HepG2 (cell line): ENCODE results near the gene RAP1A. TPM values are rescaled to one million over a fixed set of nuclear protein-coding genes. Genes with fewer than 3 reads are reported as not detected.

Source experiments
- GABPB1 ChIP-seq: IDR thresholded peaks from 2 replicates; pipeline ENCODE4 v1.6.1; 2016; ENCODE audit warnings: mild to moderate bottlenecking, missing genetic modification reagents, moderate library complexity, missing compliant biosample characterization
- MTF2 ChIP-seq: sonication (generic); formaldehyde crosslinking; IDR thresholded peaks from 2 replicates; pipeline ENCODE4 v1.5.0; 2020; ENCODE audit warnings: missing genetic modification reagents, borderline replicate concordance
- NAIF1 ChIP-seq: sonication (generic); formaldehyde crosslinking; IDR thresholded peaks from 2 replicates; pipeline ENCODE4 v1.5.0; 2020; ENCODE audit warnings: mild to moderate bottlenecking, missing genetic modification reagents, borderline replicate concordance
- RELA ChIP-seq: sonication (generic); formaldehyde crosslinking; IDR thresholded peaks from 2 replicates; pipeline ENCODE4 v1.4.0; 2020; ENCODE audit warnings: missing genetic modification reagents
- REXO4 ChIP-seq: sonication (generic); formaldehyde crosslinking; IDR thresholded peaks from 2 replicates; pipeline ENCODE4 v1.8.0; 2022; ENCODE audit warnings: missing genetic modification reagents, mild to moderate bottlenecking, borderline replicate concordance
- SMARCE1 ChIP-seq: fragments of 450-650 bp; IDR thresholded peaks from 2 replicates; pipeline ENCODE4 v1.6.1; 2017; ENCODE audit warnings: borderline replicate concordance
- ZNF510 ChIP-seq: sonication (generic); formaldehyde crosslinking; IDR thresholded peaks from 2 replicates; pipeline ENCODE4 v1.4.0; 2020; ENCODE audit warnings: low read depth, mild to moderate bottlenecking, missing genetic modification reagents
- polyA plus RNA-seq, 8 experiments: library from polyadenylated mRNA; depleted of rRNA in 3 of 8; stranded (reverse) in 7 of 8; unstranded in 1 of 8; fragments of >200 nt; fragmentation: Illumina TruSeq in 4 of 8; extraction: Trizol in 4 of 8; gene quantifications; 2 replicates each; pipeline versions ENCODE4 v1.2.1 to v1.2.3, GENCODE V29; 2011 to 2016; ENCODE audit warnings: low read depth in 4 of 8, missing spikeins in 1 of 8, mixed read lengths in 1 of 8; ENCODE audit not compliant: insufficient read depth in 1 of 8
- total RNA-seq, 5 experiments: library from RNA; depleted of rRNA; stranded (reverse); fragments of >200 nt; fragmentation: Illumina TruSeq; extraction: Trizol; gene quantifications; 2 replicates each; pipeline ENCODE4 v1.2.3, GENCODE V29; 2016; ENCODE audit warnings: low read depth in 1 of 5
- TF ChIP-seq, protein P1 (sequence below): sonication (generic); formaldehyde crosslinking; IDR thresholded peaks from 2 replicates; pipeline ENCODE4 v1.4.0; 2020; ENCODE audit warnings: mild to moderate bottlenecking, missing genetic modification reagents
- TF ChIP-seq, protein P2 (sequence below), 2 experiments: sonication (generic) in 1 of 2; formaldehyde crosslinking in 1 of 2; IDR thresholded peaks; 2 replicates each; pipeline versions ENCODE4 v1.6.1 to v1.9.0; 2014 to 2022; ENCODE audit warnings: antibody characterized with exemption in 1 of 2, borderline replicate concordance in 1 of 2, inconsistent platforms in 1 of 2, low read depth in 1 of 2, missing genetic modification reagents in 1 of 2
- TF ChIP-seq, protein P3 (sequence below): sonication (generic); formaldehyde crosslinking; IDR thresholded peaks from 2 replicates; pipeline ENCODE4 v1.8.1; 2022; ENCODE audit warnings: low read depth, mild to moderate bottlenecking, missing genetic modification reagents
- TF ChIP-seq, protein P4 (sequence below): sonication (generic); formaldehyde crosslinking; IDR thresholded peaks from 2 replicates; pipeline ENCODE4 v1.5.0; 2020; ENCODE audit warnings: missing genetic modification reagents, mild to moderate bottlenecking, borderline replicate concordance
- TF ChIP-seq, protein P5 (sequence below): sonication (generic); formaldehyde crosslinking; IDR thresholded peaks from 2 replicates; pipeline ENCODE4 v1.5.1; 2020; ENCODE audit warnings: missing genetic modification reagents, mild to moderate bottlenecking, borderline replicate concordance

The RAP1A gene
- total and polyA plus RNA-seq, 2 of the 13 experiments (the other 11 are each of a cell fraction or from before 2014, with no cell fraction given): 19.0 to 20.7 TPM

DNA sequence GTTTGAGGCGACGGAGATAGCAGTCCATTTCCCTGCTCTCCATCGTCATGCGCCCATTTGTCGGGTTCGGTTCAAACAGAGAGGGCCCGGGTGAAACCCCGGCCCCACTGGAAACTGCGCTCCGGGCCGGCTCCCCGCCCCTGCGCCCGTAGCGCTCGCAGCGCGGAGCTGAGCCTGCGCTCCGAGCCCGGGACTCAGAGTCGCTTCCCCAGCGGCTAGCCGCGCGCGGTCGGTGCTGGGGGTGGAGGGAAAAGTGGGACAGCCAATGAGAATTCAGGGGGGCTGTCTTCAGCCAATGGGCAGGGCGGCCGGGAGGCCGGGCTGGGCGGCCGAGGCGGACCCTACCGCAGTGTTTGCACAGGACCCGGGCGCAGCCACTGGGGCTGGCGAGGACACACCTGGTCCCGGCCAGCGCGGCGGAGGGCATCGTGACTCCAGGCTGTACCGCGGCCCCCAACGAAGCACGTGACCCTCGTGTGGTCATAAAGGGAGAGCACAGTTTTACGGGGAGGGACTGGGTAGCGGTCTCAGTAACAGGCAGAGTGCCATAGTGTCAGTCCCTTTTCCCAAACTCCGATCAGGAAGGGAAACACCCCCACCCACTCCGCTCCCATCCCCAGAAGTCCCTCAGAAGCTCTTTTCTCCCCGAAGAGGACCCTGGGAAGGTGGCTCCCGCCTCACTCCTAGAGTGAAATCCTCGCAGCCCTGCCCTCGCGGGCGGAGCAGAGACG is 119.8 kb downstream of the RAP1A start, which contains the start of gene INKA2 (continued):
- TF ChIP-seq, protein P1, sequence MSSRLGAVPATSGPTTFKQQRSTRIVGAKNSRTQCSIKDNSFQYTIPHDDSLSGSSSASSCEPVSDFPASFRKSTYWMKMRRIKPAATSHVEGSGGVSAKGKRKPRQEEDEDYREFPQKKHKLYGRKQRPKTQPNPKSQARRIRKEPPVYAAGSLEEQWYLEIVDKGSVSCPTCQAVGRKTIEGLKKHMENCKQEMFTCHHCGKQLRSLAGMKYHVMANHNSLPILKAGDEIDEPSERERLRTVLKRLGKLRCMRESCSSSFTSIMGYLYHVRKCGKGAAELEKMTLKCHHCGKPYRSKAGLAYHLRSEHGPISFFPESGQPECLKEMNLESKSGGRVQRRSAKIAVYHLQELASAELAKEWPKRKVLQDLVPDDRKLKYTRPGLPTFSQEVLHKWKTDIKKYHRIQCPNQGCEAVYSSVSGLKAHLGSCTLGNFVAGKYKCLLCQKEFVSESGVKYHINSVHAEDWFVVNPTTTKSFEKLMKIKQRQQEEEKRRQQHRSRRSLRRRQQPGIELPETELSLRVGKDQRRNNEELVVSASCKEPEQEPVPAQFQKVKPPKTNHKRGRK (CRISPR knock-in tag): no peak
- TF ChIP-seq REXO4 (CRISPR knock-in tag) (peak; percentile 78; the same call in 1 of the 2 replicates), GABPB1 (CRISPR knock-in tag) (peak; percentile 78; the same call in 1 of the 2 replicates), MTF2 (CRISPR knock-in tag) (no peak), RELA (no peak), ZNF510 (CRISPR knock-in tag) (peak; percentile 67; the same call in 1 of the 2 replicates), NAIF1 (CRISPR knock-in tag) (peak; percentile 93; the same call in 1 of the 2 replicates), SMARCE1 (no peak)
- TF ChIP-seq, protein P2, sequence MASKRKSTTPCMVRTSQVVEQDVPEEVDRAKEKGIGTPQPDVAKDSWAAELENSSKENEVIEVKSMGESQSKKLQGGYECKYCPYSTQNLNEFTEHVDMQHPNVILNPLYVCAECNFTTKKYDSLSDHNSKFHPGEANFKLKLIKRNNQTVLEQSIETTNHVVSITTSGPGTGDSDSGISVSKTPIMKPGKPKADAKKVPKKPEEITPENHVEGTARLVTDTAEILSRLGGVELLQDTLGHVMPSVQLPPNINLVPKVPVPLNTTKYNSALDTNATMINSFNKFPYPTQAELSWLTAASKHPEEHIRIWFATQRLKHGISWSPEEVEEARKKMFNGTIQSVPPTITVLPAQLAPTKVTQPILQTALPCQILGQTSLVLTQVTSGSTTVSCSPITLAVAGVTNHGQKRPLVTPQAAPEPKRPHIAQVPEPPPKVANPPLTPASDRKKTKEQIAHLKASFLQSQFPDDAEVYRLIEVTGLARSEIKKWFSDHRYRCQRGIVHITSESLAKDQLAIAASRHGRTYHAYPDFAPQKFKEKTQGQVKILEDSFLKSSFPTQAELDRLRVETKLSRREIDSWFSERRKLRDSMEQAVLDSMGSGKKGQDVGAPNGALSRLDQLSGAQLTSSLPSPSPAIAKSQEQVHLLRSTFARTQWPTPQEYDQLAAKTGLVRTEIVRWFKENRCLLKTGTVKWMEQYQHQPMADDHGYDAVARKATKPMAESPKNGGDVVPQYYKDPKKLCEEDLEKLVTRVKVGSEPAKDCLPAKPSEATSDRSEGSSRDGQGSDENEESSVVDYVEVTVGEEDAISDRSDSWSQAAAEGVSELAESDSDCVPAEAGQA (IDR thresholded peaks at IDR 0.05; ENCODE audit: low read depth): no peak
- TF ChIP-seq, protein P2 (CRISPR knock-in tag; IDR thresholded peaks at IDR 0.05; ENCODE audit: borderline replicate concordance): no peak
- TF ChIP-seq, protein P3, sequence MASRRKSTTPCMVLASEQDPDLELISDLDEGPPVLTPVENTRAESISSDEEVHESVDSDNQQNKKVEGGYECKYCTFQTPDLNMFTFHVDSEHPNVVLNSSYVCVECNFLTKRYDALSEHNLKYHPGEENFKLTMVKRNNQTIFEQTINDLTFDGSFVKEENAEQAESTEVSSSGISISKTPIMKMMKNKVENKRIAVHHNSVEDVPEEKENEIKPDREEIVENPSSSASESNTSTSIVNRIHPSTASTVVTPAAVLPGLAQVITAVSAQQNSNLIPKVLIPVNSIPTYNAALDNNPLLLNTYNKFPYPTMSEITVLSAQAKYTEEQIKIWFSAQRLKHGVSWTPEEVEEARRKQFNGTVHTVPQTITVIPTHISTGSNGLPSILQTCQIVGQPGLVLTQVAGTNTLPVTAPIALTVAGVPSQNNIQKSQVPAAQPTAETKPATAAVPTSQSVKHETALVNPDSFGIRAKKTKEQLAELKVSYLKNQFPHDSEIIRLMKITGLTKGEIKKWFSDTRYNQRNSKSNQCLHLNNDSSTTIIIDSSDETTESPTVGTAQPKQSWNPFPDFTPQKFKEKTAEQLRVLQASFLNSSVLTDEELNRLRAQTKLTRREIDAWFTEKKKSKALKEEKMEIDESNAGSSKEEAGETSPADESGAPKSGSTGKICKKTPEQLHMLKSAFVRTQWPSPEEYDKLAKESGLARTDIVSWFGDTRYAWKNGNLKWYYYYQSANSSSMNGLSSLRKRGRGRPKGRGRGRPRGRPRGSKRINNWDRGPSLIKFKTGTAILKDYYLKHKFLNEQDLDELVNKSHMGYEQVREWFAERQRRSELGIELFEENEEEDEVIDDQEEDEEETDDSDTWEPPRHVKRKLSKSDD (CRISPR knock-in tag): no peak
- TF ChIP-seq, protein P4, sequence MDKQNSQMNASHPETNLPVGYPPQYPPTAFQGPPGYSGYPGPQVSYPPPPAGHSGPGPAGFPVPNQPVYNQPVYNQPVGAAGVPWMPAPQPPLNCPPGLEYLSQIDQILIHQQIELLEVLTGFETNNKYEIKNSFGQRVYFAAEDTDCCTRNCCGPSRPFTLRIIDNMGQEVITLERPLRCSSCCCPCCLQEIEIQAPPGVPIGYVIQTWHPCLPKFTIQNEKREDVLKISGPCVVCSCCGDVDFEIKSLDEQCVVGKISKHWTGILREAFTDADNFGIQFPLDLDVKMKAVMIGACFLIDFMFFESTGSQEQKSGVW (CRISPR knock-in tag): no peak
- TF ChIP-seq, protein P5, sequence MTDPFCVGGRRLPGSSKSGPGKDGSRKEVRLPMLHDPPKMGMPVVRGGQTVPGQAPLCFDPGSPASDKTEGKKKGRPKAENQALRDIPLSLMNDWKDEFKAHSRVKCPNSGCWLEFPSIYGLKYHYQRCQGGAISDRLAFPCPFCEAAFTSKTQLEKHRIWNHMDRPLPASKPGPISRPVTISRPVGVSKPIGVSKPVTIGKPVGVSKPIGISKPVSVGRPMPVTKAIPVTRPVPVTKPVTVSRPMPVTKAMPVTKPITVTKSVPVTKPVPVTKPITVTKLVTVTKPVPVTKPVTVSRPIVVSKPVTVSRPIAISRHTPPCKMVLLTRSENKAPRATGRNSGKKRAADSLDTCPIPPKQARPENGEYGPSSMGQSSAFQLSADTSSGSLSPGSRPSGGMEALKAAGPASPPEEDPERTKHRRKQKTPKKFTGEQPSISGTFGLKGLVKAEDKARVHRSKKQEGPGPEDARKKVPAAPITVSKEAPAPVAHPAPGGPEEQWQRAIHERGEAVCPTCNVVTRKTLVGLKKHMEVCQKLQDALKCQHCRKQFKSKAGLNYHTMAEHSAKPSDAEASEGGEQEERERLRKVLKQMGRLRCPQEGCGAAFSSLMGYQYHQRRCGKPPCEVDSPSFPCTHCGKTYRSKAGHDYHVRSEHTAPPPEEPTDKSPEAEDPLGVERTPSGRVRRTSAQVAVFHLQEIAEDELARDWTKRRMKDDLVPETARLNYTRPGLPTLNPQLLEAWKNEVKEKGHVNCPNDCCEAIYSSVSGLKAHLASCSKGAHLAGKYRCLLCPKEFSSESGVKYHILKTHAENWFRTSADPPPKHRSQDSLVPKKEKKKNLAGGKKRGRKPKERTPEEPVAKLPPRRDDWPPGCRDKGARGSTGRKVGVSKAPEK (CRISPR knock-in tag): peak; percentile 80; the same call in 1 of the 2 replicates
